Activated CD8-positive, alpha-beta T cell treated with anti-CD3 and anti-CD28 coated beads for 36 hours (primary cell): ENCODE results near the gene BCAR3. TPM values are rescaled to one million over a fixed set of nuclear protein-coding genes. Genes with fewer than 3 reads are reported as not detected.
"Not testable (repeated sequence)": the region's sequence is repeated elsewhere in the genome, so short reads cannot be mapped to it uniquely, and the experiment has no call there.

Experiments used
- ATAC-seq: fragments of 200-7000 bp; cut with Tn5 transposase; one replicate; pipeline ENCODE4 v1.10.0; 2021; ENCODE audit warnings: mild to moderate bottlenecking, moderate library complexity
- CTCF ChIA-PET: fragments of 350-600 bp; sonication (Branson Sonifier 250); formaldehyde crosslinking; loops from one replicate; lab custom pipeline; 2021; ENCODE audit warnings: antibody characterized with exemption; lab: Charles Lee
- POLR2A ChIA-PET: fragments of 350-600 bp; sonication (Branson Sonifier 250); formaldehyde crosslinking; loops from one replicate; lab custom pipeline; 2021; ENCODE audit warnings: antibody characterized with exemption; lab: Charles Lee
- DNase-seq: peaks from one replicate; pipeline ENCODE4 v3.0.0-alpha.2; 2020
- H3K27ac Mint-ChIP-seq: one replicate; pipeline ENCODE4 v1.8.0; 2021; ENCODE audit warnings: mild to moderate bottlenecking, mixed read lengths
- H3K27me3 Mint-ChIP-seq: one replicate; pipeline ENCODE4 v1.8.0; 2021; ENCODE audit warnings: mixed read lengths
- H3K36me3 Mint-ChIP-seq: one replicate; pipeline ENCODE4 v1.8.0; 2021; ENCODE audit warnings: low read depth, mixed read lengths
- H3K4me1 Mint-ChIP-seq: one replicate; pipeline ENCODE4 v1.8.0; 2021; ENCODE audit warnings: low read depth, mixed read lengths
- H3K4me3 Mint-ChIP-seq: one replicate; pipeline ENCODE4 v1.8.0; 2021; ENCODE audit warnings: mild to moderate bottlenecking, moderate library complexity, mixed read lengths
- H3K9me3 Mint-ChIP-seq: one replicate; pipeline ENCODE4 v1.8.0; 2021; ENCODE audit warnings: mixed read lengths
- intact Hi-C: fragments of 100-400 bp; cut with micrococcal nuclease; formaldehyde crosslinking; loops from one replicate; pipeline ENCODE4 v1.10.0; 2022
- total RNA-seq, 2 experiments: library from RNA; stranded (reverse); gene quantifications; one replicate each; pipeline ENCODE4 v1.2.3, GENCODE V29; 2021
- TF ChIP-seq, protein P1 (sequence below): fragments of 200-600 bp; IDR thresholded peaks from one replicate; pipeline ENCODE4 v1.8.0; 2022; ENCODE audit warnings: antibody characterized with exemption, mild to moderate bottlenecking

Gene BCAR3
- total RNA-seq, 2 experiments from 2014 or later = 0.51 to 0.70 TPM

DNA sequence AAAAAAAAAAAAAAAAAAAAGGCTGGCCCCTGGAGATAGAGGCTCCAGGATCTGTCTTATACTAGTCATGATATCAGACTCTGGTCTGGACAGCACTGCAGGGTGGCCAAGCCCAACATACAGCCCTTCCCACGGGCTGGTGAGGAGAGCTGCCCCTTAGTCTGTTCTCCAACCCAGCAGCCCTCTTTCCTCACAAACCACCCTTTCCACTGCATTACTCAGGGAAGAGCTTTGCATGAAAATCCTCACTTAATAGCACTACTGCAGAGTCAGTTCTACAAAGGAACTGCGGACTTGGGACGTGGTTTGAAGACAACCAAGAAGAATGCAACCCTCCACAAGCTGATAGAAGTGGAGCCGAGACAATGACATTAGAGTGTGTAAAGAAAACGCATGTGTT lies 5.7 kb downstream of the BCAR3 start:
- ChIA-PET POLR2A (no interaction called here), CTCF (no interaction called here)
- Mint-ChIP-seq H3K27ac (no peak overlapping the region), H3K9me3 (no peaks in the 10 kb centered on the region), H3K4me3 (no peak overlapping the region), H3K27me3 (peaks cover 23% of the 10 kb centered on the region), H3K4me1 (peaks cover 4% of the 10 kb centered on the region), H3K36me3 (no peaks in the 10 kb centered on the region)
- TF ChIP-seq, protein P1, sequence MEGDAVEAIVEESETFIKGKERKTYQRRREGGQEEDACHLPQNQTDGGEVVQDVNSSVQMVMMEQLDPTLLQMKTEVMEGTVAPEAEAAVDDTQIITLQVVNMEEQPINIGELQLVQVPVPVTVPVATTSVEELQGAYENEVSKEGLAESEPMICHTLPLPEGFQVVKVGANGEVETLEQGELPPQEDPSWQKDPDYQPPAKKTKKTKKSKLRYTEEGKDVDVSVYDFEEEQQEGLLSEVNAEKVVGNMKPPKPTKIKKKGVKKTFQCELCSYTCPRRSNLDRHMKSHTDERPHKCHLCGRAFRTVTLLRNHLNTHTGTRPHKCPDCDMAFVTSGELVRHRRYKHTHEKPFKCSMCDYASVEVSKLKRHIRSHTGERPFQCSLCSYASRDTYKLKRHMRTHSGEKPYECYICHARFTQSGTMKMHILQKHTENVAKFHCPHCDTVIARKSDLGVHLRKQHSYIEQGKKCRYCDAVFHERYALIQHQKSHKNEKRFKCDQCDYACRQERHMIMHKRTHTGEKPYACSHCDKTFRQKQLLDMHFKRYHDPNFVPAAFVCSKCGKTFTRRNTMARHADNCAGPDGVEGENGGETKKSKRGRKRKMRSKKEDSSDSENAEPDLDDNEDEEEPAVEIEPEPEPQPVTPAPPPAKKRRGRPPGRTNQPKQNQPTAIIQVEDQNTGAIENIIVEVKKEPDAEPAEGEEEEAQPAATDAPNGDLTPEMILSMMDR = no peak
- no peak for DNase-seq
- no peak for ATAC-seq
- intact Hi-C loops = no loop called here

DNA sequence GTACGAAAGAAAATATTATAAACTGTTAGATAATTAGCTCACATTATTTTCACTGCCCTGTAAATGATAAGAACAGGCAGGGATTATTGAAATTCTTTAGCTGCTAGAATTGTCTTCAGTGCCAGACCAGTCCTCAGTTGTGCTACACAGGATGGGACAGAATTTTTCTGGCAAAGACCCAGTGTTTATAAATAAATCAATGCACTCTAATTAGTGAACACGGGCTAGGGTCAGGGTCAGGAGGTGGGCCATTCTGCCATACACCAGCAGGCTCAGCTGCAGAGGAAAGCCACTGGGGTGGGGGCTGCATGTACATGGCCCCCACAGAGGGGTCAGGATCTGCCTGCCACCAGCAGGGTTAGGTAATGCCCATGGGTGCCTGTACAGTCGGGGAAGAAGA lies 6.4 kb downstream of the BCAR3 start:
- ATAC-seq (no peak), DNase-seq (no peak)
- Mint-ChIP-seq H3K4me3 (no peak overlapping the region), H3K27ac (no peak overlapping the region), H3K36me3 (no peaks in the 10 kb centered on the region), H3K27me3 (peaks cover 17% of the 10 kb centered on the region), H3K9me3 (no peaks in the 10 kb centered on the region), H3K4me1 (no peaks in the 10 kb centered on the region)
- ChIA-PET CTCF (no interaction called here), POLR2A (interaction anchor here (0.5 kb wide), 1 partner anchor 17 kb away, joined by 4 read pairs; no protein-coding TSS in a partner anchor)
- TF ChIP-seq, protein P1 = no peak
- intact Hi-C loops = no loop called here

DNA sequence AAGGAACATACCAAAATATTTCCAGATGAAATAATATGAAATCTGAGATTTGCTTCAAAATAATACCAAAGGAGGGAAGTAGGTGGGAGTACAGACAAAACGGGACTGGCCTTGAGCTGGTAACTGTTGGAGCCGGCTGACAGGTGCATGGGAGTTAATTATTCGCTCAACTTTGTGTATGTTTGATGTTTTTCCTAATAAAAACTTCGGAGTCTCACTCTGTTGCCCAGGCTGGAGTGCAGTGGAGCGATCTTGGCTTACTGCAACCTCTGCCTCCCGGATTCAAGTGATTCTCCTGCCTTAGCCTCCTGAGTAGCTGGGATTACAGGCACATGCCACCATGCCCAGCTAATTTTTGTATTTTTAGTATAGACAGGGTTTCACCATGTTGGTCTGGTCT lies 7.6 kb downstream of the BCAR3 start:
- intact Hi-C loops, DNase-seq, POLR2A ChIA-PET, H3K27me3 Mint-ChIP-seq, H3K27ac Mint-ChIP-seq, H3K36me3 Mint-ChIP-seq, ATAC-seq, H3K9me3 Mint-ChIP-seq, H3K4me1 Mint-ChIP-seq, H3K4me3 Mint-ChIP-seq: not testable (repeated sequence)
- CTCF ChIA-PET = interaction anchor here (0.8 to 2.9 kb wide), 3 partner anchors 32 to 177 kb away, joined by 3 to 12 read pairs (median 6); no protein-coding TSS in a partner anchor

DNA sequence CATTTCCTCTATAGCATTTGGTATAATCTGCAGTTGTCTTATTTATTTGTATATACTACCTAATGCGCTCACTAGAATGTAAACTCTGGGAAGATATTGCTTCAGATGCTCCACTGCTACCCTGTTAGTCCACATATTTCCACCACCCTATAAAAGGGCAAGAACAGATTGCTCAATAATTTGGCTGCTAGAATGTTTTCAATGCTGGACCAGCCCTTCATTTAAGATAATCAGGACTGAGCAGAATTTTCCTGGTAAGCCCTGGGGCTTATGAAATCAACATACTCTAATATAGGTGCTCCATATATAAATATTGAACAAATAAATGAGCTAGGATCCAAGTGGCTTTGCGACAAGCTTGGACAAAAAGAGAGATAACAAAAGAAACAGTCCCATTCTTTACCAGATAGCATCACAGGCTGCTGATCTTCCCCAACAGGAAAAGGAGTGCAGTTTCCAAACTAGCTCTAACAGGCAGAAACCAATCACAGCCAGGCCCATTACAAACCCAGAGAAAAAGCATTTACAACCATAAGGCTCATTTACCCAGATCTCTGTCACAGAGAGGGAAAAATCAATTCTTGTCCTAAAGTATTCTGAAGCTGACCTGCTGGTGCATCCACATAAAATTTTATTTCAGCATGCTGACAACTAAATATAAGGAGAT lies 8.3 kb downstream of the BCAR3 start:
- Mint-ChIP-seq H3K4me1 (no peaks in the 10 kb centered on the region), H3K36me3 (no peaks in the 10 kb centered on the region), H3K4me3 (no peak overlapping the region), H3K27me3 (peaks cover 4% of the 10 kb centered on the region), H3K9me3 (no peaks in the 10 kb centered on the region), H3K27ac (no peak overlapping the region)
- DNase-seq (no peak), ATAC-seq (no peak)
- CTCF ChIA-PET = interaction anchor here (0.9 to 2.9 kb wide), 3 partner anchors 10 to 178 kb away, joined by 3 to 12 read pairs (median 6); no protein-coding TSS in a partner anchor
- intact Hi-C loops = no loop called here
- POLR2A ChIA-PET = no interaction called here
- TF ChIP-seq, protein P1 = no peak

DNA sequence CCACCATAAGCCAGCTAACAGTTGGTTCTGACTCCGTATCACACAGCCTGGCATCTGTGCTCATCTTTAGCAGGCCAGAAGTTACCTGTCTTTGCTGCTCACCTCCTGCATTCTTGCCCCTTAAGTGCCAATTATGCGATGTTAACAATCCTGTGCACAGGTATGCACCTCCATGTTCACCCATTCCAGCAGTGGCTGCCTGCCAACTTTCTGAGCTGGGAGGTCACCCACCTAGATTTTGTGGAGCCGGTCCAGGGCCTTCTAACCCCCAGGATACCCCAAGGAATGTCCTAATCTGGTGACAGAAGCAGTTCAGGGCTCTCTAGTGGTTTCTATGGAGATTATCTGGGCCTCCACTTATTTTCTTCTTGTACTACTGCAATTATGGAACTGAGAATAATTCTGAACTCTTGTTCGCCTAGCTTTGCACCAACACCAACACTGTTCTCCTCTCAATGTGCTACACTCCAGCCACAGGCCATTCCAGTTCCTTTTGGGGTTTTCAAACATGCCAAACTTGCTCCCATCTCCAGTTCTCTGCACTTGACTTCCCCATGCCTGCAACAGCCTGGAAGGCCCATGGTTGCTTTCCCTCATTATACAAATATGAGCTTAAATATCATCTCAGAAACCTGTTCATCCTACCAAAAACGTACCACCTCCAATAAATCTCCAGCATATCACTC lies 9.0 kb downstream of the BCAR3 start:
- TF ChIP-seq, protein P1 = no peak
- ChIA-PET CTCF (interaction anchor here (0.9 to 2.9 kb wide), 2 partner anchors 10 to 141 kb away, joined by 3 to 12 read pairs; no protein-coding TSS in a partner anchor), POLR2A (no interaction called here)
- H3K36me3 Mint-ChIP-seq = no peaks in the 10 kb centered on the region
- DNase-seq (no peak), ATAC-seq (no peak)
- H3K27ac Mint-ChIP-seq = no peak overlapping the region
- peaks cover 1% of the 10 kb centered on the region for H3K27me3 Mint-ChIP-seq
- intact Hi-C loops = no loop called here
- no peaks in the 10 kb centered on the region for H3K9me3 Mint-ChIP-seq
- no peak overlapping the region for H3K4me3 Mint-ChIP-seq
- no peaks in the 10 kb centered on the region for H3K4me1 Mint-ChIP-seq
